Small intestine (tissue), 7 donors: ENCODE data around the gene PLVAP. TPM values are rescaled to one million over a fixed set of nuclear protein-coding genes. Genes with fewer than 3 reads are reported as not detected.

Source experiments
- DNase-seq, 2 donors: peaks; one replicate each; pipeline versions ENCODE4 v3.0.0 to v3.0.0-alpha.2; 2013
- FAIRE-seq: peaks from 2 replicates; lab custom pipeline; 2012; peaks lifted over from hg19 to GRCh38; lab: Jason Lieb, UNC
- H3K27ac ChIP-seq, 3 donors: one replicate each; pipeline ENCODE4 v1.5.1; 2013; ENCODE audit warnings: low read length in 2 of 3, mild to moderate bottlenecking in 2 of 3, control low read depth in 1 of 3, inconsistent platforms in 1 of 3, low read depth in 1 of 3, moderate library complexity in 1 of 3
- H3K27me3 ChIP-seq, 3 donors: one replicate each; pipeline ENCODE4 v1.6.1; 2013; ENCODE audit warnings: low read length in 3 of 3, inconsistent platforms in 1 of 3; ENCODE audit not compliant: control insufficient read depth in 3 of 3, insufficient read depth in 3 of 3
- H3K36me3 ChIP-seq, 3 donors: one replicate each; pipeline ENCODE4 v1.6.1; 2013; ENCODE audit warnings: low read length in 3 of 3, inconsistent platforms in 1 of 3, low read depth in 1 of 3, mild to moderate bottlenecking in 1 of 3, moderate library complexity in 1 of 3; ENCODE audit not compliant: control insufficient read depth in 3 of 3, insufficient read depth in 2 of 3
- H3K4me1 ChIP-seq, 3 donors: one replicate each; pipeline ENCODE4 v1.6.1; 2013; ENCODE audit warnings: low read length in 2 of 3, inconsistent platforms in 1 of 3, low read depth in 1 of 3, mild to moderate bottlenecking in 1 of 3, moderate library complexity in 1 of 3; ENCODE audit not compliant: control insufficient read depth in 3 of 3, insufficient read depth in 2 of 3
- H3K4me3 ChIP-seq, 3 donors: one replicate each; pipeline ENCODE4 v1.5.1; 2013; ENCODE audit warnings: low read length in 3 of 3, control low read depth in 1 of 3, inconsistent platforms in 1 of 3, low read depth in 1 of 3, mild to moderate bottlenecking in 1 of 3, moderate library complexity in 1 of 3
- H3K9me3 ChIP-seq, 2 donors: one replicate each; pipeline ENCODE4 v1.6.1; 2013; ENCODE audit warnings: low read depth in 1 of 2, low read length in 1 of 2; ENCODE audit not compliant: control insufficient read depth in 2 of 2, insufficient read depth in 1 of 2
- WGBS, 3 donors: extraction: QIAGEN DNeasy Blood & Tissue Kit; methylation state at CpG; one replicate each; pipeline ENCODE4 v1.1.7; 2013; 5-methylcytosine and 5-hydroxymethylcytosine counted together
- polyA plus RNA-seq, 4 donors: library from polyadenylated mRNA; stranded (reverse) in 3 of 4; unstranded in 1 of 4; fragments of 200-250 nt in 3 of 4; fragments of 120-200 nt in 1 of 4; gene quantifications; one replicate each; pipeline versions ENCODE4 v1.2.1 to v1.2.3, GENCODE V29; 2013
- donor health status: healthy with polysubstance abuse.
- donor health status: control.
- donor health status: control.
- donor health status: Bipolar disorder and iron deficiency.
- donor health status: healthy.

Gene PLVAP
- polyA plus RNA-seq, 4 donors = 2.2 to 115 (median 19.4) TPM

GRCh38 chr19:17321655-17322489, 55.3 kb downstream of the PLVAP start:
- no peak for DNase-seq
- H3K36me3 ChIP-seq = peaks cover 7 to 64% (median 10%) of the 10 kb centered on the region in 3 donors
- WGBS, 3 donors = 86 to 93% (median 89%) methylated on average over 15 to 19 of the region's 19 CpGs
- no peaks in the 10 kb centered on the region for H3K9me3 ChIP-seq
- no peak for FAIRE-seq
- no peaks in the 10 kb centered on the region for H3K4me1 ChIP-seq
- H3K27ac ChIP-seq = no peak overlapping the region
- H3K27me3 ChIP-seq = no peaks in the 10 kb centered on the region
- H3K4me3 ChIP-seq = no peak overlapping the region

- Histone ChIP-seq H3K27me3 (no peaks in the 10 kb centered on the region), H3K27ac (no peak overlapping the region), H3K4me3 (no peak overlapping the region), H3K9me3 (no peaks in the 10 kb centered on the region), H3K36me3 (peaks cover 7 to 72% (median 10%) of the 10 kb centered on the region in 3 donors), H3K4me1 (no peaks in the 10 kb centered on the region)
- no peak for DNase-seq
- WGBS, 3 donors = 82 to 91% (median 90%) methylated on average over 11 of the region's 11 CpGs
- FAIRE-seq = no peak
Observed at GRCh38 chr19:17320435-17320834, 56.7 kb downstream of the PLVAP start.

- Histone ChIP-seq H3K9me3 (no peaks in the 10 kb centered on the region), H3K4me1 (no peaks in the 10 kb centered on the region), H3K36me3 (peaks cover 9 to 73% (median 11%) of the 10 kb centered on the region in 3 donors), H3K27me3 (no peaks in the 10 kb centered on the region), H3K4me3 (no peak overlapping the region), H3K27ac (no peak overlapping the region)
- 93 to 96% (median 95%) methylated on average over 37 to 40 of the region's 40 CpGs for WGBS, 3 donors
- no peak for DNase-seq
- FAIRE-seq = no peak
Observed at GRCh38 chr19:17319473-17320238, 57.5 kb downstream of the PLVAP start.

DNA sequence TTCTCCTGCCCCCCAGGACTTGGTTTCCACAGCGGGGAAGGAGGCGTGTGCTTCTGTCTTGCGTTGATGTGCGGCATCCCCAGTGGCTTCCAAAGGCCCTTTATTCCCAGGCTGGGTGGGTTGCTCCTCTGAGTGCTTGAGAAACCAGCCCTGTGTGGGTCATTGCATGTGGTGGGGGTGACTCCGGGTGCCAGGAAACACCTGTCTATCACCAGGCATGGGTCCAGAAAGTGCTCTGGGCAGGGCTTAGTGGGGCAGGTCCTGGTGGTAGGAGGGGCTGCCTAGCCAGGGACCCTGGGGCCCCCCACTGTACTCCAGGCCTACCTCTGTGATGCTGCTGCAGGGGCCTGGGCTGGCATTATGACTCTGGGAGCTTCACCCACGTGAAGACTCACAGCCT, 58.2 kb downstream of the PLVAP start:
- Histone ChIP-seq H3K27me3 (no peaks in the 10 kb centered on the region), H3K36me3 (peaks cover 12 to 78% (median 12%) of the 10 kb centered on the region in 3 donors), H3K9me3 (no peaks in the 10 kb centered on the region), H3K4me1 (no peaks in the 10 kb centered on the region), H3K4me3 (no peak overlapping the region), H3K27ac (no peak overlapping the region)
- DNase-seq (no peak), FAIRE-seq (no peak)
- WGBS, 3 donors = 78 to 80% (median 78%) methylated on average over 6 of the region's 6 CpGs

- Histone ChIP-seq H3K27me3 (no peaks in the 10 kb centered on the region), H3K36me3 (peaks cover 4 to 69% (median 5%) of the 10 kb centered on the region in 3 donors), H3K27ac (no peak overlapping the region), H3K9me3 (no peaks in the 10 kb centered on the region), H3K4me1 (peaks cover 0 to 5% (median 2%) of the 10 kb centered on the region in 3 donors), H3K4me3 (no peak overlapping the region)
- WGBS, 3 donors = 91 to 94% (median 94%) methylated on average over 19 of the region's 19 CpGs
- FAIRE-seq (no peak), DNase-seq (no peak)
Observed at GRCh38 chr19:17314007-17314593, 63.0 kb downstream of the PLVAP start.

- no peaks in the 10 kb centered on the region for H3K27me3 ChIP-seq
- FAIRE-seq (no peak), DNase-seq (no peak)
- no peak overlapping the region for H3K27ac ChIP-seq
- H3K36me3 ChIP-seq = peaks cover 4 to 56% (median 5%) of the 10 kb centered on the region in 3 donors
- H3K4me3 ChIP-seq = no peak overlapping the region
- 82 to 89% (median 85%) methylated on average over 20 of the region's 20 CpGs for WGBS, 3 donors
- H3K4me1 ChIP-seq = peaks cover 0 to 5% (median 2%) of the 10 kb centered on the region in 3 donors
- H3K9me3 ChIP-seq = no peaks in the 10 kb centered on the region
Observed at GRCh38 chr19:17312189-17313113, 64.7 kb downstream of the PLVAP start.

- Histone ChIP-seq H3K36me3 (peaks cover 4 to 50% (median 5%) of the 10 kb centered on the region in 3 donors), H3K27me3 (no peaks in the 10 kb centered on the region), H3K9me3 (no peaks in the 10 kb centered on the region), H3K4me3 (no peak overlapping the region), H3K4me1 (peaks cover 0 to 8% (median 2%) of the 10 kb centered on the region in 3 donors), H3K27ac (no peak overlapping the region)
- no peak for DNase-seq
- no peak for FAIRE-seq
- 81 to 87% (median 84%) methylated on average over 11 of the region's 11 CpGs for WGBS, 3 donors
Observed at GRCh38 chr19:17311455-17312188, 65.5 kb downstream of the PLVAP start.
